Endometrial microvascular endothelial cells (primary cell): ENCODE measurements around the gene IFITM1. TPM values are rescaled to one million over a fixed set of nuclear protein-coding genes. Genes with fewer than 3 reads are reported as not detected.
"Not testable (repeated sequence)": the region's sequence is repeated elsewhere in the genome, so short reads cannot be mapped to it uniquely, and the experiment has no call there.

Experiments used
- in situ Hi-C: cut with HindIII; loops from 2 replicates; pipeline ENCODE4 v1.10.0; 2017; ENCODE audit warnings: low sequenced_read_pairs, low pct_unique_long_range_greater_than_20kb; ENCODE audit errors: inconsistent ontology term
- total RNA-seq: library from RNA; depleted of rRNA; stranded (reverse); fragments of >200 nt; gene quantifications from one replicate; pipeline ENCODE4 v1.2.3, GENCODE V29; 2015; ENCODE audit errors: inconsistent ontology term

The IFITM1 gene
- total RNA-seq, 1 donor from 2014 or later, result 26.2 TPM

DNA sequence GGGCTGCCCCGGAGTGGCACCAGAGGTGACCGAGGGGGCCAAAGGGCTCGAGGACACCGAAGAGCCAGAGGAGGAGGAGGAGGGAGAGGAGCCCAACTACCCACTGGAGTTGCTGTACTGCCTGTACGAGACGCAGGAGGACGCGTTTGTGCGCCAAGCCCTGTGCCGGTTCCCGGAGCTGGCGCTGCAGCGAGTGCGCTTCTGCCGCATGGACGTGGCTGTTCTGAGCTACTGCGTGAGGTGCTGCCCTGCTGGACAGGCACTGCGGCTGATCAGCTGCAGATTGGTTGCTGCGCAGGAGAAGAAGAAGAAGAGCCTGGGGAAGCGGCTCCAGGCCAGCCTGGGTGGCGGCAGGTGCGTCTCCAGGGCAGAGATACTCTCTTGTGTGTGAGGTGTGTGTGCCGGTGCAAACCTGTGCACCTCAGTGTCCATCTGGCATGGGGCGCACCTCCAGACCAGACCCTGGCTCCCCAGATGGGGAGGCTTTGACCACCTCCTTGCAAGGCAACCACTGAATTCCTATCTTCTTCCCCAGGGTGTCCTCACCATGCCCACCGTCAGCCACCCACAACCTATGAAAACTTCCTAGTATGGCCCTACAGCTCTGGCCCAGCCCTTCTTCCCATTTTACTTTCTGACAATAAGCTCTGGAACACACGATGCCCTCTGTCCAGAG lies 32.2 kb upstream of the IFITM1 start:
- in situ Hi-C loops, result no loop called here

DNA sequence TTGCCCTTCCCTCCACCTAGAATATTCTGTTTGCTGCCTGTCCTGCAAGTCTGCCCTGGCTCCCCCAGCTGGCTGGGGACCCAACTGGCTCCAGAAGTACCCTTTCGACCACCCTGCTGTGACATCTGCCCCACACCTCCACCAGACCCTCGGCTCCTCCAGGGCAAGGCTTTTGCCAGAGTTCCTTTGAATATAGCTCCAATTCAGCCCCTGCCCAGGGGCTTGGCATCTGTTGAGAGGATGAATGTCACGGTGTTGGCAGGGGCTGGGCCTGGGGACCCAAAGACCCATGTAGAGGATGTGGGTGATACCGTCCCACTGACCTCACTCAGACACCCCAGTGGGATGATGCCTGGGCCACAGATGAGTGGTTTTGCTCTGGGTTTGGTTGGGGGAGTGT lies 31.7 kb upstream of the IFITM1 start:
- in situ Hi-C loops, result no loop called here

DNA sequence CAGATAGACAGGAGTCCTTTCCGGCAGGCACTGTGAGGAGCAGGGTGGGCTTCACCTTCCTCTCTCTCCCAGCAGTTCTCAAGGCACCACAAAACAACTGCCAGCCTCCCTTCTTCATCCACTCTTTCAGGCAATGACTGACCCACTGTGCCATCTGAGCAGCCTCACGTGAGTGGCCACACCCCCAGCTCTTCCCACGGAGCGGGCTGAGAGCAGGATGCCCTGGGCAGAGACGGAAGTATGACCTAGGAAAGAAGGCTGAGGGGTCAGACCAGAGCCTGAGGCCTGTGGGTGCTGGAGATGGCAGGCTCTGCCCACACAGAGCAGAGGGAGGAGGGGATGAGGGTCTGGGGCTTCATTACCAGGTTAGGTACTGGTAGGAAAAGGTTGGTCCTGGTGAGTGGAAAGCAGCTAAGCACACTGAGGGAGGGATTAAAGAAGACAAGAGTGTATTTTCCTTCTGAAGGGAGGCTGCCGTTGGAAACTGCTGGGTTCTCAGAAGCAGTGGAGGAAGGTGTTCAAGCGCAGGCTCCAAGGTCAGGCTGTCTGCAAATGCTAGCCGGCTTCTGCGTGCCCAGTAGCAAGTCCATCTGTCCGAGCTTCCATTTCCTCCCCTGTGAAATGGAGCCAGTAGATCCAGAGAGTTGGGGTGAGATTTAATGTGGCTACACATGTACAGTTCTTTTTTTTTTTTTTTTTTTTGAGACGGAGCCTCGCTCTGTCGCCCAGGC lies 31.0 kb upstream of the IFITM1 start:
- in situ Hi-C loops, result no loop called here

DNA sequence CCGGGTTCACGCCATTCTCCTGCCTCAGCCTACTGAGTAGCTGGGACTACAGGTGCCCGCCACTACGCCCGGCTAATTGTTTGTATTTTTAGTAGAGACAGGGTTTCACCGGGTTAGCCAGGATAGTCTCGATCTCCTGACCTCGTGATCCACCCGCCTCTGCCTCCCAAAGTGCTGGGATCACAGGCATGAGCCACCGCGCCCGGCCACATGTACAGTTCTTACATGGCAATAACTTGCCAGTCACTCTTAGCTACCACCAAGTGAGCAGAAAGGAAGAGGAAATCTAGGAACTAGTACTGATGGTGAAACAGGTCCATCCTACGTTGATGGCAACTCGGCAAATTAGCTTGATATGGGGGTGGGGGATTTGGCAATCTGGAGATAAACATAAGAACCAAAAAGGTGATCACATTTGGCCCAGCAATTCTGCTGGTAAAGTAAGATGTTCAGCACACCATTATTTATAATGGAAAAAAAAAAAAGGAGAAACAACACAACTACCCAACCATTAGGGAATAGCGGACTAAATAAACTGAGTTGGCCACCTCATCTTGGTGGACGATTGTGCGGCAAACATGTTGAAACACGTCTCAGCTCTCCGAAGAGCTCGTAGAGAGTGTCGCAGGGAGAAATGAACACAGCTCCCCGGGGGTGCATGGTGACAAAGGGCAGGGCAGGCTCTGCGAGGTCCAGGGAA lies 30.3 kb upstream of the IFITM1 start:
- in situ Hi-C loops, result no loop called here

DNA sequence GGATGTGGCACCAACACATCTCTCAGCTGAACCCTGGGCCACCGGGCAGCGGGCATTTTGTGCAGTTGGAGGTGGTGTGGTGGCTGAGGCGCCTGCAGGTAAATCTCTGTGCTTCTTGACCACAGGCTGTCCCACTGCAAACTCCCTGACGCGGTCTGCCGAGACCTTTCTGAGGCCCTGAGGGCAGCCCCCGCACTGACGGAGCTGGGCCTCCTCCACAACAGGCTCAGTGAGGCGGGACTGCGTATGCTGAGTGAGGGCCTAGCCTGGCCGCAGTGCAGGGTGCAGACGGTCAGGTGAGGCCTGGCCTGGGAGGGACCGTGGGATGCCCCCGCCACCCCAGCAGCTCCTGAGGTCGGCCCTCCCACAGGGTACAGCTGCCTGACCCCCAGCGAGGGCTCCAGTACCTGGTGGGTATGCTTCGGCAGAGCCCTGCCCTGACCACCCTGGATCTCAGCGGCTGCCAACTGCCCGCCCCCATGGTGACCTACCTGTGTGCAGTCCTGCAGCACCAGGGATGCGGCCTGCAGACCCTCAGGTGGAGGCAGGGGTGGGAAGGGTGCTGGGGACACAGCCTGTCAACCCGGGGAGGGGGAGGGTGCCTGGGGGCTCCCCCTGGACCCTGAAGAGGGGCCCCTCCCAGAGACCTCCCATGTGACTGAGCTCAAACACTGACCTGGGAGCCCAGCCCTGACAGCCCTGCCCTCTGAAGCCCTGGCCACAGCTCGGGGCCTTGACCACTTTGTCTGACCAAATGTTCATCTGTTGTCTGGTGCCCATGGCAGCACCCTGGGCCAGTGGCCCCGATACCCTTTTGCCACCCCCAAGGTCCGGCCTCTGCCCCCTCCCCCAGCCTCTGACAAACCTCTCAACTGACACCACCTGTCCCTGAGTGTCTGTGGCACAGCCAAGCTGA lies 29.5 kb upstream of the IFITM1 start:
- in situ Hi-C loops, result no loop called here

DNA sequence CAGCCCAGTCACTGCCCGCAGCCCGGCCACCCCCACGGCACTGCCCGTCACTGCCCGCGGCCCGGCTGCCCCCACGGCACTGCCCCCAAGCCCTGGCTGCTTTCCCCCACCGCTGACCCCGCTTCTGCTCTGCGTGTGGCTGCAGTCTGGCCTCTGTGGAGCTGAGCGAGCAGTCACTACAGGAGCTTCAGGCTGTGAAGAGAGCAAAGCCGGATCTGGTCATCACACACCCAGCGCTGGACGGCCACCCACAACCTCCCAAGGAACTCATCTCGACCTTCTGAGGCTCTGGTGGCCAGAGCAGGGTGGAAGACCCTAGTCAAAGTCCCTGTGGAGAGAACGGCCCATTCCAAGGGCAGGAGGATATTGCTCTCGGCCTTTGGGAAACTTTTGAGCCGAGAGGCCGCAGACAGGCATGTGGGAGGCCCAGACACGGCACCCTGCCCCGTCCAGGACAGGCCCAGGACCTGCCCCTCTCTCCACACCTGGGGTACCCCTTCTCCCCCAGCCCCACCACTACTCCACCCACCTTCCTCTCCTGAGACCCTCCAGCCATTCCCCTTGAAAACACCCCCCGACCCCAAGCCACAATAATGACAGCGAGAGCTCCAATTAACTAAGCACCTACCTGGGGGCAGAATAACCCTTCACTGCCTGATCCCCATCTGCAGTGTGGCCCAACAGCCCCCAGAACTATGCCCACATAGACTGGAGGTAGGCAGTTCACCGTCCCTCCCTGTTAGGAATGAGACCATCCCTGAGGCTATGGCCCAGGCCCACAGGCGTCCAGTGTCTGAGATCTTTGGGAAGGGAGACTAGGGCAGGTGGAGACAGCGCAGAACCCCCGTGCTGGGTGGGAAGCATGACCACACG lies 28.6 kb upstream of the IFITM1 start:
- in situ Hi-C loops, result no loop called here

DNA sequence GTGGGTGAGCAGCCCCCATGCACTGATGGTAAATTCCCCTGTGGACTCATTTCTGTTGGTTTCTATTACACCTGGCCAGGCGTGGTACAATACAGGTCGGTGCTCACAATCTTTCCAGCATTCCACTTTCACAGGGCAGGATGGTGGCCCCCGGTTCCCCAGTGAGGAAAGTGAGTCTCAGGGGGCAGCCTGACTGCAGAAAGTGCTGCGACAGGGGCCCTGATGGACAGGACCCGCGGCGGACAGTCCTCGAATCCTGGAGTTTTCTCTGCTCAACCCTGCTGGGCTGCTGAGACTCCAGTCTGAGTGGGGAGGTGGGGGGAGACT lies 28.0 kb upstream of the IFITM1 start:
- in situ Hi-C loops, result no loop called here

DNA sequence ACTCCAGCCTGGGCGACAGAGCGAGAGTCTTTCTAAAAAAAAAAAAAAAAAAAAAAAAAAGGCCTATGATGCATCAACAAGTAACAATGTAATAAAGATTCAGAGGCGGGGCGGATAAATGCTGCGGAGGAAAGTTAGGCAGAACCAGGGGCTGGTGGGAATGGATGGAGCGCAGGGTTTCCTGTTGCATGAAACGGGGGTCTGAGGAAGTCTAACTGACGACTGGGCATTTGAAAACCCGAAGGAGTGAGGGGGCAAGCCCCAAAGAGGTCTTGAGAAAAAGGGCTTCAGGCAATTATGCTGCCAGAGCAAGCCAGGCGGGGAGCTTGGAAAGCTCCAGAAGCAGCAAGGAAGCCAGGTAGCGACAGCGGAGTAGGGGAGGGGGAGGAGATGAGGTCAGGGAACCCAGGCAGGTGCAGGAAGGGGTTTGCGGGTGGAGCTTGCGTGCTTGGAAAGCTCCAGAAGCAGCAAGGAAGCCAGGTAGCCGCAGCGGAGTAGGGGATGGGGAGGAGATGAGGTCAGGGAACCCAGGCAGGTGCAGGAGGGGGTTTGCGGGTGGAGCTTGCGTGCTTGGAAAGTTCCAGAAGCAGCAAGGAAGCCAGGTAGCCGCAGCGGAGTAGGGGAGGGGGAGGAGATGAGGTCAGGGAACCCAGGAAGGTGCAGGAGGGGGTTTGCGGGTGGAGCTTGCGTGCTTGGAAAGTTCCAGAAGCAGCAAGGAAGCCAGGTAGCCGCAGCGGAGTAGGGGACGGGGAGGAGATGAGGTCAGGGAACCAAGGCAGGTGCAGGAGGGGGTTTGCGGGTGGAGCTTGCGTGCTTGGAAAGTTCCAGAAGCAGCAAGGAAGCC lies 26.6 kb upstream of the IFITM1 start:
- in situ Hi-C loops, result not testable (repeated sequence)

DNA sequence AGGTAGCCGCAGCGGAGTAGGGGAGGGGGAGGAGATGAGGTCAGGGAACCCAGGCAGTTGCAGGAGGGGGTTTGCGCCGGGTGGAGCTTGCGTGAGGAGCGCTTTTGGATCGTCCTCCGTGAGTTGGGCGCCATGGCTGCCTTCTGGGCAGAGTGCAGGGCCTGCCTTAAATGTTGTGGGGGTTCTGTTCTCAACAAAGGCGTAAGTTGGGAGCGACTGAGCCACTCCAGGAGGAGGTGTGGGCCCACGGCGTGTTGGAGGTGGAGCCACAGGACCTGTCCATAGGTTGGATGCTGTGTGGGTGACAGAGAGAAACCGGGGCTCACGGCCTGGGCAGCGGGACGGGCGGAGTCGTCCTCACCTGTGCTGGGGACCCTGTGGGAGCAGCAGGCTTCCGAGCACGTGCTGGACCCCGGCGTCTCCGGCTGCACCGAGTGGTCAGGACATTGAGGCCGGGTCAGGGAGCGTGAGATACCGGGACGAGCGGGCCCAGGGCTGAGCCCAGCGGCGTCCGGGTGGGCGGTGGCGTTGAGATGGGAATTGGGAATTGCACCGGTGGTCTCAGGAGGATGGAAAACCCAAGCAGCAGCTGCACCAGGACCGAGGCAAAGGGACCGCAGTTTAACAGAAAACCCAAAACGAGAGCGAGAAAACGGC lies 25.9 kb upstream of the IFITM1 start:
- in situ Hi-C loops, result no loop called here

DNA sequence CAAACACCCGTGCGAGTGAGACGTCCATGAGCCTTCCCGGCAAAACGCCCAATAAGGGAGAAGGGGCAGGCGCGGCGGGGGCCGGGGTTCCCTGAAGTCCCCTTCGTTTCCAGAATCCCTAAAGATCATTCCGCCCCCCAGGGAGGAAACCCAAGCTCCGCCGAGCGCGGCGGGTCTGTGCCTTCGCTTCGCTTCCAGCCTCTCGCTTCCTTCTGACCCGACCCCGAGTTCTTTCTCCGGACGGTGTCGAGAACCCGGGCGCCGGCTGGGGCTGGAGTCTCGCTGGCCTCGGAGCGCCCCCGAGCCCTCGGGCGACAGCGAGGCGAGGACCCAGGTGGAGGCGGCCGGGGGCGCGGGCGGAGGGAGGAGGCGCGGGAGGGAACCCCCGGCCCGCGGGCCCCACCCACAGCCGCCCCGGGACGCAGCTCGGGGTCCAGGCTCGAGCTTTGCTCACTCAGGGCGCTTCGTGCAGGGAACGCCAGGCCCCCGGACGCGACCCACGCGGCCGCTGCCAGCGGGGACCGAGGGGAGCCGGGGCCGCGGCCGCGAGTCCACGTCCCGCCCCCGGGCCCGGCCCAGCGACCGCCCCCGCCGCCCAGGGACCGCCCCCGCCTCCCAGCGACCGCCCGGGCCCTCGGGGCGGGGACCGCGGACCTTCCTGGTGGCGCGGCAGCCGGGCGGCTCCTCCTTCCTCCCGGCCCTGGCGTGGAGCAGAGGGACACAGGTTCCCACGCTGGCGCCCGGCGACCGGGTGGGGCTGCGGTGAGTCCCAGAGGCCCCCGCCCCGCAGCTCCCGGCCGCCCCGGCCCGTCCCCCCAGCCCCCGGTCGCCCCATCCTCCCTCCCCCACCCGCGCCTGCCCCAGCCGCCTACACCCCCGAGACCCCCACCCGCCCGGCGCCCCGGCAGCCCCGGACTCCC lies 25.1 kb upstream of the IFITM1 start, which contains the start of gene PGGHG:
TSS of gene PGGHG (plus strand) at position 649 of the 920 bp plus-strand sequence. CDS start 691 bp downstream, outside the sequence.
- in situ Hi-C loops, result no loop called here

DNA sequence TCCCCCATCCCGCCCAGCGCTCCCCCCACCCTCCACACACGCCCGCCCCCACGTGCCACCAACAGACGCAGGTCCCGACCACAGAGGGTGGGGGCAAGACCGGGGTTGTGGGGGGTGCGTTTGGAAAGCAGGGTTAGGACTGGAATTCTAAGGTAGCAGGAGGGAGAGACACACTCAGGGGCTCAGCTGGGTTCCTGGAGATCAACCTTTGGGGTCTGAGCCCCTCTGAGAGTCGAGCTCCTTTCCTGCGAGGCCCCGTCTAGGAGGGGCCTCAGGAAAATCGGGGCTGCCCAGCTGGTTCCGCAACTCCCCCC lies 24.5 kb upstream of the IFITM1 start:
- in situ Hi-C loops, result no loop called here

DNA sequence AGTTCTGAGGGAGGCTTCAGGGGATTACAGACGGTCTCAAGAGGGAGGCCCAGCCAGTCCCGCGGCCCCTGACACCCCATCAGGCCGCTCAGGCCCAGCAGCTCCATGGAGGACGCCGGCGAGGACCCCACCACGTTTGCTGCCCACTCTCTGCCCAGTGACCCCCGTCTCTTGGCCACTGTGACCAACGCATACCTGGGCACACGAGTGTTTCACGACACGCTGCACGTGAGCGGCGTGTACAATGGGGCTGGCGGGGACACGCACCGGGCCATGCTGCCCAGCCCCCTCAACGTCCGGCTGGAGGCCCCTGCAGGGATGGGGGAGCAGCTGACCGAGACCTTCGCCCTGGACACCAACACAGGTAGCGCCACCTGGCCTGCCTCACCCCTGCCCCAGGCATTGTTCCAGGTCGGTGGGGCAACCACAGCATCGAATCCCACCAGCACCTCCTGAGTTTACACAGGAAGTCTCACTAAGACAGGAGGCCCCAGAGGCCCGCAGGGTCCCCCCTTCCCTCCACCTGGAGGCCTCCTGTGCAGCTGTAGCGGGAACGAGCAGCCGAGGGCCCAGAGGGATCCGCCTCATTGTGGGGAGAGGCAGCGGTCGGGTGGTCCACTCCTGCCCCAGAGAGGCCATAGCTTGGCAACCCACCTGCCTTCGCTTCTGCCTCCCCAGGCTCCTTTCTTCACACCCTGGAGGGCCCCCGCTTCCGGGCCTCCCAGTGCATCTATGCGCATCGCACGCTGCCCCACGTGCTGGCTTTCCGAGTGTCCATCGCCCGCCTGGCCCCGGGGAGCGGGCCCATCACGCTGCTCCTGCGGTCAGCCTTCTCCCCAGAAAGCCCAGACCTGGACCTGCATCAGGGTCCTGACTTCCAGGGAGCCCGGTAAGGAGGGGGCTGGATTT lies 23.9 kb upstream of the IFITM1 start:
- in situ Hi-C loops, result no loop called here

DNA sequence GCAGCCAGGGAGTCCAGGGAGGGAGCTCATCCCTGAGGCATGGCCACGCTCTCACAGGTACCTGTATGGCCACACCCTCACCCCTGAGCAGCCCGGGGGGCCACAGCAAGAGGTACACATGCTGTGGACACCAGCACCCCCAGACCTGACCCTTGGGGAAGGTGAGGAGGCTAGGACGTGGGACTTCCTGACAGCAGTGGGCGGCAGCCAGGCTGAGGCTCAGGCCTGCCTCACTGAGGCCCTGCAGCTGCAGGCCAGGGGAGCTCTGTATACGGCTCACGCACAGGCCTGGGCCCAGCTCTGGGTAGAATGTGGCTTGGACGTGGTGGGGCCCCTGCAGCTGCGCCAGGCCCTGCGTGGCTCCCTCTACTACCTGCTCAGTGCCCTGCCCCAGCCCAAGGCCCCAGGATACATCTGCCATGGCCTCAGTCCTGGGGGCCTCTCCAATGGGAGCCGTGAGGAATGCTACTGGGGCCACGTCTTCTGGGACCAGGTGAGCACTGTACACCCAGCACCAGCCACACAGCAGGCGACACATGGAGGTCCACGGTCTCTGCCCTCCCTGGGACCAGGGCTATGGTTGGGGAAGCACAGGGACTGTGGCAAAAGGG lies 23.1 kb upstream of the IFITM1 start:
- in situ Hi-C loops, result no loop called here

DNA sequence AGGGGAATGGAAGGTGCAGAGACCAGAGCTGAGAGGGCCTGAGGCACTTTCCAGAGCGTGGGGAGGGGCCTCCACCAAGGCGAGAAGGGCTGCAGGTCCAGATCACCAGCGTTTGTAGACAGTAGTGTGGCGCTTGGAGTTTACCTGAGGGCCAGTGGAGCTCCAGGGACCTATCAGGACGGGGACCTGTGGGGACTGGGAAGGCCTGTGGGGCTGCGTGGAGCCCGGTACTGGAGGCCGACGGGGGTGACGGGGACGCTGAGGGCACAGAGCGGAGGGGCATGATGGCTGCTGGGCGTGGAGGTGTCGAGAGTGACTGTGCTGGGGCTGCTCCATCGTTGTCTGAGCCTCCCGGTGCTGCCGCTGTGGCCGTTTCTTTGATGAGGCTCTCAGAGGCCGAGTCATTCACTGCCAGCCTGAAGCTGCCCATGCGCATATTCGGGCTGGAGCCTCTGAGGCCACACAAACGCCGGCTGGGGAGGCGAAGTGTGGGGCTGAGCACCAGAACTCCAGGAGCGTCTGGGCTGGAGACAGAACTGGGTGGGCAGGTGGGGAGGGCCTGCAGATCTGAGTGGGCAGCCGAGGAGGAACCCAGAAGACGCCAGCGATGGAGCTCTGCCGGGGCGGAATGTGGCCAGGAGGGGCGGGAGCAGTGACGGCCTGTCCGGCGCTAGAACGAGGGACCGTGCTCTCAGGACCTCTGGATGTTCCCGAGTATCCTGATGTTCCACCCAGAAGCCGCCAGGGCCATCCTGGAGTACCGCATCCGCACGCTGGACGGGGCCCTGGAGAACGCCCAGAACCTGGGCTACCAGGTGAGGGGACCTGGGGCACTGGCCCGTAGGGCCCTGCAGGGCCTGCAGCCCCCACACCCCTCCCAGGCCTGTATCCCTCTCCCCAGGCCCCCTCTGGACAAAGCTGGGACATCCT lies 22.3 kb upstream of the IFITM1 start:
- in situ Hi-C loops, result no loop called here
